Central memory CD8-positive, alpha-beta T cell (primary cell): ENCODE measurements around the gene SSR1.
"Not testable (repeated sequence)": the region's sequence is repeated elsewhere in the genome, so short reads cannot be mapped to it uniquely, and the experiment has no call there.

Experiments
- ATAC-seq: fragments of 150-1000 bp; cut with Tn5 transposase; replicated peaks from 2 replicates; pipeline ENCODE4 v1.10.0; 2022; ENCODE audit warnings: mild to moderate bottlenecking, moderate FRiP score, moderate number of reproducible peaks; ENCODE audit not compliant: poor library complexity, severe bottlenecking; ENCODE audit errors: extremely low read depth
- DNase-seq, 2 donors: peaks; one replicate each; pipeline ENCODE4 v3.0.0; 2021; ENCODE audit warnings: low spot score in 2 of 2
- H3K27ac Mint-ChIP-seq: one replicate; pipeline ENCODE4 v1.8.0; 2022; ENCODE audit warnings: low read depth, mild to moderate bottlenecking, moderate library complexity, mixed read lengths
- H3K27me3 Mint-ChIP-seq: one replicate; pipeline ENCODE4 v1.8.0; 2022; ENCODE audit warnings: mixed read lengths
- H3K36me3 Mint-ChIP-seq: one replicate; pipeline ENCODE4 v1.8.0; 2022; ENCODE audit warnings: mild to moderate bottlenecking, moderate library complexity, mixed read lengths; ENCODE audit not compliant: insufficient read depth
- H3K4me1 Mint-ChIP-seq: one replicate; pipeline ENCODE4 v1.8.0; 2022; ENCODE audit warnings: mixed read lengths
- H3K4me3 Mint-ChIP-seq: one replicate; pipeline ENCODE4 v1.8.0; 2022; ENCODE audit warnings: mild to moderate bottlenecking, moderate library complexity, mixed read lengths
- H3K9me3 Mint-ChIP-seq: one replicate; pipeline ENCODE4 v1.8.0; 2022; ENCODE audit warnings: mixed read lengths

The SSR1 gene

GRCh38 chr6:7312616-7313504, at the start of gene SSR1:
Gene SSR1, minus strand, starts transcription at chr6:7313199. Its CDS starts 79 bp downstream, at chr6:7313120.
- H3K4me1 Mint-ChIP-seq, result peaks cover 36% of the 10 kb centered on the region
- peaks cover 22% of the 10 kb centered on the region for H3K36me3 Mint-ChIP-seq
- ATAC-seq, result peak; percentile 96
- peak; percentile 80 to 86 for DNase-seq
- peak within 1 kb of the TSS; percentile 99 for H3K4me3 Mint-ChIP-seq
- peak within 1 kb of the TSS; percentile 97 for H3K27ac Mint-ChIP-seq
- no peaks in the 10 kb centered on the region for H3K27me3 Mint-ChIP-seq
- H3K9me3 Mint-ChIP-seq, result no peaks in the 10 kb centered on the region

- not testable (repeated sequence) for H3K4me3 Mint-ChIP-seq, H3K36me3 Mint-ChIP-seq, H3K4me1 Mint-ChIP-seq, ATAC-seq, H3K27ac Mint-ChIP-seq, DNase-seq, H3K9me3 Mint-ChIP-seq
- peaks cover 55% of the 10 kb centered on the region for H3K27me3 Mint-ChIP-seq
Observed at GRCh38 chr6:7351916-7352315, 38.9 kb upstream of the SSR1 start.

GRCh38 chr6:7350591-7350990, 37.6 kb upstream of the SSR1 start:
- H3K27ac Mint-ChIP-seq, DNase-seq, H3K4me3 Mint-ChIP-seq, H3K36me3 Mint-ChIP-seq, H3K9me3 Mint-ChIP-seq, ATAC-seq, H3K4me1 Mint-ChIP-seq: not testable (repeated sequence)
- peaks cover 55% of the 10 kb centered on the region for H3K27me3 Mint-ChIP-seq

GRCh38 chr6:7347551-7347997, 34.6 kb upstream of the SSR1 start:
- not testable (repeated sequence) for ATAC-seq, H3K27ac Mint-ChIP-seq, H3K4me3 Mint-ChIP-seq, H3K4me1 Mint-ChIP-seq, DNase-seq, H3K9me3 Mint-ChIP-seq, H3K36me3 Mint-ChIP-seq
- peaks cover 67% of the 10 kb centered on the region for H3K27me3 Mint-ChIP-seq

GRCh38 chr6:7344773-7345450, 31.9 kb upstream of the SSR1 start:
- not testable (repeated sequence) for H3K4me3 Mint-ChIP-seq, DNase-seq, H3K36me3 Mint-ChIP-seq, H3K4me1 Mint-ChIP-seq, H3K27ac Mint-ChIP-seq, ATAC-seq, H3K9me3 Mint-ChIP-seq
- H3K27me3 Mint-ChIP-seq, result peaks cover 52% of the 10 kb centered on the region

GRCh38 chr6:7343546-7344475, 30.8 kb upstream of the SSR1 start:
- no peak overlapping the region for H3K4me3 Mint-ChIP-seq
- no peak overlapping the region for H3K27ac Mint-ChIP-seq
- DNase-seq, result no peak

GRCh38 chr6:7341989-7342742, 29.2 kb upstream of the SSR1 start:
- DNase-seq (no peak), ATAC-seq (no peak)
- Mint-ChIP-seq H3K27ac (no peak overlapping the region), H3K9me3 (no peaks in the 10 kb centered on the region), H3K27me3 (peaks cover 26% of the 10 kb centered on the region), H3K36me3 (no peaks in the 10 kb centered on the region), H3K4me1 (no peaks in the 10 kb centered on the region), H3K4me3 (no peak overlapping the region)

More at GRCh38 chr6:7343546-7344475, 30.8 kb upstream of the SSR1 start:
- H3K4me1 Mint-ChIP-seq, result no peaks in the 10 kb centered on the region
- H3K9me3 Mint-ChIP-seq, result no peaks in the 10 kb centered on the region
- no peaks in the 10 kb centered on the region for H3K36me3 Mint-ChIP-seq
- no peak for ATAC-seq
- H3K27me3 Mint-ChIP-seq, result peaks cover 41% of the 10 kb centered on the region

- DNase-seq (no peak), ATAC-seq (no peak)
- H3K27me3 Mint-ChIP-seq, result peaks cover 26% of the 10 kb centered on the region
- no peaks in the 10 kb centered on the region for H3K9me3 Mint-ChIP-seq
- H3K36me3 Mint-ChIP-seq, result no peaks in the 10 kb centered on the region
- H3K27ac Mint-ChIP-seq, result no peak overlapping the region
- no peaks in the 10 kb centered on the region for H3K4me1 Mint-ChIP-seq
- no peak overlapping the region for H3K4me3 Mint-ChIP-seq
Observed at GRCh38 chr6:7341271-7341670, 28.3 kb upstream of the SSR1 start.

GRCh38 chr6:7339007-7339732, 26.2 kb upstream of the SSR1 start:
- H3K27ac Mint-ChIP-seq, H3K9me3 Mint-ChIP-seq, ATAC-seq, H3K4me1 Mint-ChIP-seq, DNase-seq, H3K36me3 Mint-ChIP-seq, H3K4me3 Mint-ChIP-seq: not testable (repeated sequence)
- peaks cover 26% of the 10 kb centered on the region for H3K27me3 Mint-ChIP-seq

- no peaks in the 10 kb centered on the region for H3K4me1 Mint-ChIP-seq
- DNase-seq (no peak), ATAC-seq (no peak)
- no peak overlapping the region for H3K27ac Mint-ChIP-seq
- no peak overlapping the region for H3K4me3 Mint-ChIP-seq
- no peaks in the 10 kb centered on the region for H3K9me3 Mint-ChIP-seq
- H3K27me3 Mint-ChIP-seq, result peaks cover 16% of the 10 kb centered on the region
- no peaks in the 10 kb centered on the region for H3K36me3 Mint-ChIP-seq
Observed at GRCh38 chr6:7338031-7338430, 25.0 kb upstream of the SSR1 start.

GRCh38 chr6:7335519-7335918, 22.5 kb upstream of the SSR1 start:
- H3K27ac Mint-ChIP-seq, result no peak overlapping the region
- DNase-seq (no peak), ATAC-seq (no peak)
- H3K27me3 Mint-ChIP-seq, result no peaks in the 10 kb centered on the region
- H3K9me3 Mint-ChIP-seq, result no peaks in the 10 kb centered on the region
- H3K36me3 Mint-ChIP-seq, result no peaks in the 10 kb centered on the region
- H3K4me3 Mint-ChIP-seq, result no peak overlapping the region
- H3K4me1 Mint-ChIP-seq, result no peaks in the 10 kb centered on the region
